ENCODE measurements around the gene NCKAP5.

NCKAP5 gene

DNA sequence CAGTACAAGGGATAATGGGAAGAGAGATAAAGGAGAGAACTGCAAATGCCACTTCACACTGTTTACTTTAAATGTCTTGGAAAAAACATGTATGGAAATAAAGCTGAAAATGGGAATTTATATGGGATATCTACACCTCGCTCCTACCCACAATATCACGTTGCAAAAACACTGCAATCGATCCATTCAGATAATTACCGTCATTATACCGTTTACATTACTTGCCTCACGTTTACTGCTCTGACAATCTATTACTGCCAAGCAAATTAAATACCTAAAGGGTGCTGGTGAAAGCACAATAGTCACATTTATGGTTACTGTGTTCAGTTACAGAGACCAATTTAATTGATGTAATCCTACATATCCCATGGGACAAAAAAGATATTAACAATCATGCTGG lies 683.6 kb downstream of the NCKAP5 start:
- Histone ChIP-seq H3K4me2 (ENCODE audit: low read length) (no peak overlapping the region), H3F3A (ENCODE audit: insufficient read depth, low read length) (no peaks in the 10 kb centered on the region), H2AFZ (ENCODE audit: low read length) (no peak overlapping the region), H4K20me1 (ENCODE audit: insufficient read depth, low read length) (no peaks in the 10 kb centered on the region), H3K27me3 (ENCODE audit: insufficient read depth, low read length) (no peaks in the 10 kb centered on the region), H3K9ac (ENCODE audit: low read length) (no peak overlapping the region), H3K9me3 (ENCODE audit: low read length) (no peaks in the 10 kb centered on the region; the same call in 1 of the 2 replicates), H3K27ac (ENCODE audit: low read depth, low read length, poor library complexity, severe bottlenecking) (no peak overlapping the region), H3K79me2 (ENCODE audit: insufficient read depth, low read length) (no peaks in the 10 kb centered on the region), H3K4me3 (ENCODE audit: low read depth, low read length, poor library complexity, severe bottlenecking) (no peak overlapping the region), H3K36me3 (ENCODE audit: insufficient read depth, low read length) (no peaks in the 10 kb centered on the region), H3K4me1 (ENCODE audit: insufficient read depth, low read length, severe bottlenecking) (no peaks in the 10 kb centered on the region), H3K9me2 (ENCODE audit: low read depth, low read length) (no peaks in the 10 kb centered on the region)
- no peak for TF ChIP-seq EZH2 (IDR thresholded peaks at IDR 0.05; ENCODE audit: borderline replicate concordance, low read length)
- TF ChIP-seq, protein P1, sequence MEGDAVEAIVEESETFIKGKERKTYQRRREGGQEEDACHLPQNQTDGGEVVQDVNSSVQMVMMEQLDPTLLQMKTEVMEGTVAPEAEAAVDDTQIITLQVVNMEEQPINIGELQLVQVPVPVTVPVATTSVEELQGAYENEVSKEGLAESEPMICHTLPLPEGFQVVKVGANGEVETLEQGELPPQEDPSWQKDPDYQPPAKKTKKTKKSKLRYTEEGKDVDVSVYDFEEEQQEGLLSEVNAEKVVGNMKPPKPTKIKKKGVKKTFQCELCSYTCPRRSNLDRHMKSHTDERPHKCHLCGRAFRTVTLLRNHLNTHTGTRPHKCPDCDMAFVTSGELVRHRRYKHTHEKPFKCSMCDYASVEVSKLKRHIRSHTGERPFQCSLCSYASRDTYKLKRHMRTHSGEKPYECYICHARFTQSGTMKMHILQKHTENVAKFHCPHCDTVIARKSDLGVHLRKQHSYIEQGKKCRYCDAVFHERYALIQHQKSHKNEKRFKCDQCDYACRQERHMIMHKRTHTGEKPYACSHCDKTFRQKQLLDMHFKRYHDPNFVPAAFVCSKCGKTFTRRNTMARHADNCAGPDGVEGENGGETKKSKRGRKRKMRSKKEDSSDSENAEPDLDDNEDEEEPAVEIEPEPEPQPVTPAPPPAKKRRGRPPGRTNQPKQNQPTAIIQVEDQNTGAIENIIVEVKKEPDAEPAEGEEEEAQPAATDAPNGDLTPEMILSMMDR (IDR thresholded peaks at IDR 0.05; ENCODE audit: low read length), result no peak

DNA sequence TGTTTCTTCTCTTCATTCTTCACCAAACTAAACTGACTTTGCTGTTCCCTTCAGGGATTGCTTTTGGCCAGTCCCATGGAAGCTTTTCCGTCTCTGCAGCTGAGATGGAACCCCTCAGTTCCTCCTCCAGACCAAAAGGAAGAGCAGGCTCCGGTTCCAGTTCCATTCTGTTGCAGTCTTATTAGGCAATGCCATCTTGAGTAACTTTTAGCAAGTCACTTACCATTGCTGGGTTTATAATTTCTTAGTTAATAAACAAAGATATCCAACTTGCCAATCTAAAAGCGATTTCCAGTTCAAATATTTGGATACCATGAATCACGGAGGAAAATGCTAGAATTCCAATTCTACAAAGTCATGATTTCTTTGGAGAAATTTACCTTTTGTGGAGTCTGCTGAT lies 684.0 kb downstream of the NCKAP5 start:
- Histone ChIP-seq H3K27me3 (ENCODE audit: insufficient read depth, low read length) (no peaks in the 10 kb centered on the region), H3K4me2 (ENCODE audit: low read length) (no peak overlapping the region), H4K20me1 (ENCODE audit: insufficient read depth, low read length) (no peaks in the 10 kb centered on the region), H3F3A (ENCODE audit: insufficient read depth, low read length) (no peaks in the 10 kb centered on the region), H3K9me2 (ENCODE audit: low read depth, low read length) (no peaks in the 10 kb centered on the region), H3K79me2 (ENCODE audit: insufficient read depth, low read length) (no peaks in the 10 kb centered on the region), H3K9me3 (ENCODE audit: low read length) (no peaks in the 10 kb centered on the region; the same call in 1 of the 2 replicates), H3K36me3 (ENCODE audit: insufficient read depth, low read length) (no peaks in the 10 kb centered on the region), H3K4me1 (ENCODE audit: insufficient read depth, low read length, severe bottlenecking) (no peaks in the 10 kb centered on the region), H3K4me3 (ENCODE audit: low read depth, low read length, poor library complexity, severe bottlenecking) (no peak overlapping the region), H2AFZ (ENCODE audit: low read length) (no peak overlapping the region), H3K27ac (ENCODE audit: low read depth, low read length, poor library complexity, severe bottlenecking) (no peak overlapping the region), H3K9ac (ENCODE audit: low read length) (no peak overlapping the region)
- TF ChIP-seq, protein P1 (IDR thresholded peaks at IDR 0.05; ENCODE audit: low read length), result no peak
- TF ChIP-seq EZH2 (IDR thresholded peaks at IDR 0.05; ENCODE audit: borderline replicate concordance, low read length), result no peak

DNA sequence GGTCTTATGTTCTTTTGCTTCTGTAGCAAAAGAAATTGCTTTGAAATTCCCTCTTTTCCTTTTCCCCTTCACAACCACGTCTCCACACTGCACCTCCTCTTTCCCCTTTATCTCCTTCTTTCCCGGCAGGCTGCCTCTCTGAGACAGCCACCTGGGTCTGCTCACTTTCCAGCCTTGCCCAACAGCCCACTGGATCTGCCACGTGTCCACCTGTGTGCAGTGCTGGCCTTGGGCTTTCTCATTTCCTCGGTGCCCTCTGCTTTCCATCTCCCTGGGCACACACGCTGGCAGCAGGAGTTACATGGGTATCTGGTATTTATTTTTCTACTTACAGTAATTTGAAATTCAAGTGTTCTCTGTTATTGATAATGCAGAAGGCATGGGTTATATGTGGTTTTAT lies 684.8 kb downstream of the NCKAP5 start:
- no peaks in the 10 kb centered on the region for H3F3A ChIP-seq (ENCODE audit: insufficient read depth, low read length)
- H3K9me2 ChIP-seq (ENCODE audit: low read depth, low read length), result no peaks in the 10 kb centered on the region

More for the DNA sequence above, 684.8 kb downstream of the NCKAP5 start:
- H3K4me1 ChIP-seq (ENCODE audit: insufficient read depth, low read length, severe bottlenecking), result no peaks in the 10 kb centered on the region
- H2AFZ ChIP-seq (ENCODE audit: low read length), result no peak overlapping the region
- no peak overlapping the region for H3K4me2 ChIP-seq (ENCODE audit: low read length)
- H3K27me3 ChIP-seq (ENCODE audit: insufficient read depth, low read length), result no peaks in the 10 kb centered on the region
- no peaks in the 10 kb centered on the region for H4K20me1 ChIP-seq (ENCODE audit: insufficient read depth, low read length)
- no peak overlapping the region for H3K27ac ChIP-seq (ENCODE audit: low read depth, low read length, poor library complexity, severe bottlenecking)
- H3K9me3 ChIP-seq (ENCODE audit: low read length), result no peaks in the 10 kb centered on the region; the same call in 1 of the 2 replicates
- no peak overlapping the region for H3K9ac ChIP-seq (ENCODE audit: low read length)
- H3K79me2 ChIP-seq (ENCODE audit: insufficient read depth, low read length), result no peaks in the 10 kb centered on the region
- TF ChIP-seq EZH2 (IDR thresholded peaks at IDR 0.05; ENCODE audit: borderline replicate concordance, low read length), result no peak
- TF ChIP-seq, protein P1 (IDR thresholded peaks at IDR 0.05; ENCODE audit: low read length), result no peak
- H3K4me3 ChIP-seq (ENCODE audit: low read depth, low read length, poor library complexity, severe bottlenecking), result no peak overlapping the region
- no peaks in the 10 kb centered on the region for H3K36me3 ChIP-seq (ENCODE audit: insufficient read depth, low read length)
